Glutamatergic neuron (in vitro differentiated cells): ENCODE measurements around the gene SELENOP. TPM values are rescaled to one million over a fixed set of nuclear protein-coding genes. Genes with fewer than 3 reads are reported as not detected.

Experiments used
- DNase-seq: peaks from one replicate; pipeline ENCODE4 v3.0.0; 2022
- H3K27ac Mint-ChIP-seq: one replicate; pipeline ENCODE4 v1.8.0; 2020; ENCODE audit warnings: mild to moderate bottlenecking, mixed read lengths, inconsistent platforms; ENCODE audit not compliant: unreplicated experiment
- H3K27me3 Mint-ChIP-seq: one replicate; pipeline ENCODE4 v1.8.0; 2020; ENCODE audit warnings: mild to moderate bottlenecking, moderate library complexity, mixed read lengths, inconsistent platforms; ENCODE audit not compliant: unreplicated experiment
- H3K36me3 Mint-ChIP-seq: one replicate; pipeline ENCODE4 v1.8.0; 2020; ENCODE audit warnings: mild to moderate bottlenecking, mixed read lengths, inconsistent platforms; ENCODE audit not compliant: unreplicated experiment
- H3K4me1 Mint-ChIP-seq: one replicate; pipeline ENCODE4 v1.8.0; 2020; ENCODE audit warnings: mild to moderate bottlenecking, low read depth, mixed read lengths, inconsistent platforms; ENCODE audit not compliant: unreplicated experiment
- H3K4me3 Mint-ChIP-seq: one replicate; pipeline ENCODE4 v1.8.0; 2020; ENCODE audit warnings: mild to moderate bottlenecking, mixed read lengths, inconsistent platforms; ENCODE audit not compliant: unreplicated experiment
- H3K9me3 Mint-ChIP-seq: one replicate; pipeline ENCODE4 v1.8.0; 2020; ENCODE audit warnings: mild to moderate bottlenecking, moderate library complexity, mixed read lengths, inconsistent platforms; ENCODE audit not compliant: unreplicated experiment
- total RNA-seq: library from RNA; stranded (reverse); fragmentation: NEBNext Ultra II Directional; extraction: Animal tissue kit (Norgen Biotek cat#: 25700); gene quantifications from one replicate; pipeline ENCODE4 v1.2.1, GENCODE V29; 2021; ENCODE audit not compliant: unreplicated experiment
- TF ChIP-seq, protein P1 (sequence below): fragments of 200-600 bp; sonication (generic); IDR thresholded peaks from one replicate; pipeline ENCODE4 v1.5.0; 2021; ENCODE audit not compliant: partially characterized antibody, unreplicated experiment

Gene SELENOP
- total RNA-seq, 1 donor from 2014 or later, result 0.61 TPM

DNA sequence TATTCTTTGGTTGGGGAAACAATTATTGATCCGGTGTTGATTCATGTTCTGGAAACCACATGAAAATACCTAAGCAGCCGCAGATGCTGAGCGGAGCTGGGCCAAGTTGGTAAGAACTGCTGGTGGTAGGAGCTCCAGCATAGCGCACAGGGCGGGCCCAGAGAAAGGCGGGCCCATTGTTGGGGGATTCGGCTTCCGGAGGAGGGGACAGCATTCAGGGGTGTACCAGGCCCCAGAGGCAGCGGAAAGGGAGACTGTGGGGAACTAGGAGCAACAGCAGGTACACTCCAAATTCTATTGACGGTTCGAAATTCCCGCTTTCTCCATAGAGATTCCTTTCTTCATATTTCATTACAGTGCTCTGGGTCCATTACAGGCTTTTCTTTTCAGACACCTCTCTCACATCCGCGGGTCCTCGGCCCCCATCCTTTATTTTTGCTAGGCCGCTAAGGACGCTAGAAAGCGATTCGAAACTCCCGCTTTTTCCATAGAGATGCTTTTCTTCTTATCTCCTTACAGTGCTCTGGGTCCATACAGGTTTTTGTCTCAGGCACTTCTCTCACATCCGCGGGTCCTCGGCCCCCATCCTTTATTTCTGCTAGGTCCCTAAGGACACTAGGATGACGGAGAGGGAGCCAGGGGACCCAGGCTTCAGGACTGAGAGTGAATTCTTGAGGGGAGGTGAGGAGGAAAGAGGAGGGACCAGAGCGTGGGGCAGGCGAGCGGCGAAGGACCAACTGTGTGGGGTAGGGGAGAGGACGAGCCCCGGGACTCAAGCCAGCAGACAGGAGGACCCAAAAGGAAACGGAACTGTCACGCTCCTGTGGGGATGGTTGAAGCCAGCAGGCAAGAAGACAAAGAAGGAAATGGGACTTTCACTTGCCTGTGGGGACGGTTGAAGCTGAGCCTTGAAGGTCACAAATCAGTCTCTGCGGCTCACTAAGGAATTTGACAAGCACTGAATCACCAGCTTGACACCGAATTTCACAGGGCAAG is 54.8 kb downstream of the SELENOP start, which contains the start of gene CCDC152:
CCDC152 (plus strand) TSS at position 213 of the 996 bp plus-strand sequence. CDS start 2,304 bp downstream, outside the sequence.
- Mint-ChIP-seq H3K36me3 (no peaks in the 10 kb centered on the region), H3K9me3 (peaks cover 7% of the 10 kb centered on the region), H3K27me3 (no peaks in the 10 kb centered on the region), H3K4me3 (peak within 1 kb of the TSS; percentile 95), H3K4me1 (peaks cover 2% of the 10 kb centered on the region), H3K27ac (peak within 1 kb of the TSS; percentile 92)
- peak; percentile 64 for DNase-seq
- TF ChIP-seq, protein P1, sequence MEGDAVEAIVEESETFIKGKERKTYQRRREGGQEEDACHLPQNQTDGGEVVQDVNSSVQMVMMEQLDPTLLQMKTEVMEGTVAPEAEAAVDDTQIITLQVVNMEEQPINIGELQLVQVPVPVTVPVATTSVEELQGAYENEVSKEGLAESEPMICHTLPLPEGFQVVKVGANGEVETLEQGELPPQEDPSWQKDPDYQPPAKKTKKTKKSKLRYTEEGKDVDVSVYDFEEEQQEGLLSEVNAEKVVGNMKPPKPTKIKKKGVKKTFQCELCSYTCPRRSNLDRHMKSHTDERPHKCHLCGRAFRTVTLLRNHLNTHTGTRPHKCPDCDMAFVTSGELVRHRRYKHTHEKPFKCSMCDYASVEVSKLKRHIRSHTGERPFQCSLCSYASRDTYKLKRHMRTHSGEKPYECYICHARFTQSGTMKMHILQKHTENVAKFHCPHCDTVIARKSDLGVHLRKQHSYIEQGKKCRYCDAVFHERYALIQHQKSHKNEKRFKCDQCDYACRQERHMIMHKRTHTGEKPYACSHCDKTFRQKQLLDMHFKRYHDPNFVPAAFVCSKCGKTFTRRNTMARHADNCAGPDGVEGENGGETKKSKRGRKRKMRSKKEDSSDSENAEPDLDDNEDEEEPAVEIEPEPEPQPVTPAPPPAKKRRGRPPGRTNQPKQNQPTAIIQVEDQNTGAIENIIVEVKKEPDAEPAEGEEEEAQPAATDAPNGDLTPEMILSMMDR, result no peak

DNA sequence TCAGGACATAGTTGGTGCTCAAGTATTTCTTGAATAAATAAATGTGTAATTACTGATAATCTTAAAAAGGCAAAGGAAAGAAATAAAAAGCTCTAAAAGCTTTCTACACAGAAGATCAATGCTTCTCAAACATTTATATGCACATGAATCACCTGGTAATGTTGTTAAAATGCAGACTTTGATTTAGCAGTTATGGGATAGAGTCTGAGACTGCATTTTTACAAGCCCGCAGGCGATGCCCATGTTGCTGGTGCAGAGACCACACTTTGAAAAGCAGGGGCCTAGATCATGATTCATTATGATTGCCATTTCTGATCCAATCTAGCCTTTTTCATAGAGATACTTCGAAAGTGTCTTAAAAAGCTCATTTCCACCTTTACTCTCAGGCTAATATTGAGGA is 58.6 kb downstream of the SELENOP start:
- no peak for DNase-seq
- Mint-ChIP-seq H3K9me3 (peaks cover 7% of the 10 kb centered on the region), H3K27me3 (peaks cover 1% of the 10 kb centered on the region), H3K4me1 (peaks cover 2% of the 10 kb centered on the region), H3K27ac (no peak overlapping the region), H3K4me3 (no peak overlapping the region), H3K36me3 (no peaks in the 10 kb centered on the region)
- TF ChIP-seq, protein P1, result no peak

DNA sequence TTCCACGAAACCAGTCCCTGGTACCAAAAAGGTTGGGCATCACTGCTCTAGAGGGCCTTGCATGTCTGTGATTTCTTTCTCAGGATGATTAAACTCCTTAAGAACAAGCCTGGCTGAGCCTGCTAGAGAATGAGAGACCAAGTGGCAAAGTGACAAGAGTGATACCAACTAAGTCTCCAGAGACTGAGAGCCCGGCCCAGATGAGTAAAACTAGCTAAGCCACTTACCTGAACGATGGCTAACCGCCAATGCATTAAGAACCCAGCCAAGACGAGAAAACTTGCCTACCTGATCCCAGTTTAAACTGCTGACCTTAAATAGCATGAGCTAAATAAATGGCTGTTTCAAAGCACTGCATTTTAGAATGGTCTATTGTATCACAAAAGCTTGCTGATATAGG is 60.6 kb downstream of the SELENOP start:
- Mint-ChIP-seq H3K27ac (no peak overlapping the region), H3K4me3 (no peak overlapping the region), H3K9me3 (no peaks in the 10 kb centered on the region), H3K4me1 (no peaks in the 10 kb centered on the region), H3K27me3 (peaks cover 1% of the 10 kb centered on the region), H3K36me3 (no peaks in the 10 kb centered on the region)
- TF ChIP-seq, protein P1, result no peak
- no peak for DNase-seq

DNA sequence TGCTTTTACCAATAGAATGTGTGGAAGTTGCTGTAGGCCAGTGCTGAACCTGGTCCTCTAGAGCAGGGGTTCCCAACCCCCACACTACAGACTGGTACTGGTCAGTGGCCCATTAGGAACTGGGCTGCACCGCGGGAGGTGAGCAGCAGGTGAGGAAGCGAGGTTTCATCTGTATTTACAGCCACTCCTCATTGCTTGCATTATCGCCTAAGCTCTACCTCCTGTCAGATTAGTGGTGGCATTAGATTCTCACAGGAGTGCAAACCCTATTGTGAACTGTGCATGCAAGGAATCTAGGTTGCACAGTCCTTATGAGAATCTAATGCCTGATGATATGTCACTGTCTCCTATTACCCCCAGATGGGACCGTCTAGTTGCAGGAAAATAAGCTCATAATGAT is 61.2 kb downstream of the SELENOP start:
- DNase-seq, result no peak
- TF ChIP-seq, protein P1, result no peak
- H3K36me3 Mint-ChIP-seq, result no peaks in the 10 kb centered on the region
- no peak overlapping the region for H3K27ac Mint-ChIP-seq
- no peaks in the 10 kb centered on the region for H3K9me3 Mint-ChIP-seq
- no peaks in the 10 kb centered on the region for H3K4me1 Mint-ChIP-seq
- H3K4me3 Mint-ChIP-seq, result no peak overlapping the region
- peaks cover 1% of the 10 kb centered on the region for H3K27me3 Mint-ChIP-seq

Other genes with a start within 250 kb of the SELENOP start
- 13.4 TPM for gene CCDC152, start 55.1 kb downstream of the SELENOP start, total RNA-seq
- gene ANXA2R, start 228.4 kb upstream of the SELENOP start, total RNA-seq, result 1.6 TPM